A549 (cell line): Measurements from ENCODE around the gene KCNJ14. TPM values are rescaled to one million over a fixed set of nuclear protein-coding genes. Genes with fewer than 3 reads are reported as not detected.
A peak's percentile ranks its signal among the peaks of the same experiment; 100 is the strongest.

Experiments used
- ATAC-seq, 2 experiments: fragments of 200-7000 bp in 1 of 2; fragments of >200 bp in 1 of 2; cut with Nextera tagmentation in 1 of 2; cut with Tn5 transposase in 1 of 2; 3 replicates each; pipeline versions ENCODE4 v1.8.0 to v1.9.1; 2018 to 2020; ENCODE audit warnings: mild to moderate bottlenecking in 1 of 2, moderate library complexity in 1 of 2
- CTCF ChIA-PET: fragments of 300-600 bp; sonication (Branson Sonifier 250); formaldehyde crosslinking; extraction: SDS; loops from one replicate; lab custom pipeline; 2021; ENCODE audit warnings: antibody characterized with exemption, inconsistent platforms; lab: Yijun Ruan, JAX
- POLR2A ChIA-PET: fragments of 350-600 bp; formaldehyde crosslinking; extraction: SDS; loops from one replicate; lab custom pipeline; 2021; ENCODE audit warnings: antibody characterized with exemption, inconsistent platforms; lab: Yijun Ruan, JAX
- DNase-seq, 2 experiments: peaks; one replicate each; pipeline versions ENCODE4 v3.0.0 to v3.0.0-alpha.2; 2011 to 2016; ENCODE audit warnings: low read depth in 1 of 2, low spot score in 1 of 2
- FAIRE-seq: peaks from 2 replicates; lab custom pipeline; 2011; peaks lifted over from hg19 to GRCh38; lab: Jason Lieb, UNC
- H3K27ac ChIP-seq, 2 experiments: fragments of >200 bp; sonication (Bioruptor Twin); formaldehyde crosslinking; 3 replicates each; pipeline ENCODE4 v1.5.1; 2016 to 2017
- H3K4me1 ChIP-seq: fragments of >200 bp; sonication (Bioruptor Twin); formaldehyde crosslinking; 3 replicates; pipeline ENCODE4 v1.6.1; 2016
- H3K4me2 ChIP-seq: fragments of >200 bp; sonication (Bioruptor Twin); formaldehyde crosslinking; 3 replicates; pipeline ENCODE4 v1.6.1; 2016
- H3K4me3 ChIP-seq: fragments of >200 bp; sonication (Bioruptor Twin); formaldehyde crosslinking; 3 replicates; pipeline ENCODE4 v1.5.1; 2016
- H3K9me3 ChIP-seq: fragments of >200 bp; sonication (Bioruptor Twin); formaldehyde crosslinking; 3 replicates; pipeline ENCODE4 v1.6.1; 2016
- ATOH8 ChIP-seq: fragments of 250-450 bp; sonication (Bioruptor Pico); IDR thresholded peaks from 2 replicates; pipeline ENCODE4 v1.5.0; 2020; ENCODE audit warnings: low read depth, mild to moderate bottlenecking, moderate library complexity
- CBX2 ChIP-seq: fragments of 200-600 bp; sonication (generic); IDR thresholded peaks from 2 replicates; pipeline ENCODE4 v1.6.1; 2016; ENCODE audit warnings: low read depth, mild to moderate bottlenecking, borderline replicate concordance
- CHD4 ChIP-seq: fragments of 200-600 bp; sonication (generic); IDR thresholded peaks from 2 replicates; pipeline ENCODE4 v1.6.1; 2016; ENCODE audit warnings: antibody characterized with exemption, mild to moderate bottlenecking, borderline replicate concordance
- EHF ChIP-seq: fragments of 250-450 bp; sonication (Bioruptor Pico); IDR thresholded peaks from 2 replicates; pipeline ENCODE4 v1.5.0; 2020; ENCODE audit warnings: mild to moderate bottlenecking
- ESRRA ChIP-seq: fragments of 150-350 bp; IDR thresholded peaks from 2 replicates; pipeline ENCODE4 v1.6.1; 2014; ENCODE audit warnings: mild to moderate bottlenecking, low read length, borderline replicate concordance
- HDAC2 ChIP-seq: fragments of 200-600 bp; sonication (generic); IDR thresholded peaks from 2 replicates; pipeline ENCODE4 v1.6.1; 2016
- HEYL ChIP-seq: fragments of 250-450 bp; sonication (Bioruptor Pico); IDR thresholded peaks from 2 replicates; pipeline ENCODE4 v1.8.0; 2021; ENCODE audit warnings: mild to moderate bottlenecking, moderate library complexity
- HMGXB4 ChIP-seq: fragments of 250-450 bp; sonication (Bioruptor Pico); IDR thresholded peaks from 2 replicates; pipeline ENCODE4 v1.5.0; 2021; ENCODE audit warnings: mild to moderate bottlenecking, moderate library complexity, borderline replicate concordance
- HOXB13 ChIP-seq: fragments of 250-450 bp; sonication (Bioruptor Pico); IDR thresholded peaks from 2 replicates; pipeline ENCODE4 v1.5.0; 2020; ENCODE audit warnings: low read depth, mild to moderate bottlenecking, moderate library complexity
- JUNB ChIP-seq: fragments of >200 bp; sonication (Bioruptor Twin); formaldehyde crosslinking; IDR thresholded peaks from 2 replicates; pipeline ENCODE4 v1.6.1; 2016
- MAFK ChIP-seq: fragments of 450-650 bp; IDR thresholded peaks from 2 replicates; pipeline ENCODE4 v1.6.1; 2014; ENCODE audit not compliant: partially characterized antibody
- MAX ChIP-seq: IDR thresholded peaks from 2 replicates; pipeline ENCODE4 v1.6.1; 2012
- NPAS2 ChIP-seq: fragments of 250-450 bp; sonication (Bioruptor Pico); IDR thresholded peaks from 2 replicates; pipeline ENCODE4 v1.8.0; 2022; ENCODE audit warnings: mild to moderate bottlenecking, moderate library complexity, borderline replicate concordance
- NR3C1 ChIP-seq: fragments of >200 bp; sonication (Bioruptor Twin); formaldehyde crosslinking; IDR thresholded peaks from 3 replicates; pipeline ENCODE4 v1.6.1; 2017
- POLR2AphosphoS2 ChIP-seq: conservative IDR thresholded peaks from 2 replicates; pipeline ENCODE4 v1.6.1; 2012; ENCODE audit warnings: low read length, improper control_type of control experiment, inconsistent platforms
- RARB ChIP-seq: fragments of 250-450 bp; sonication (Bioruptor Pico); IDR thresholded peaks from 2 replicates; pipeline ENCODE4 v1.8.0; 2021; ENCODE audit warnings: mild to moderate bottlenecking, moderate library complexity
- RNF2 ChIP-seq: fragments of 200-600 bp; sonication (generic); IDR thresholded peaks from 2 replicates; pipeline ENCODE4 v1.6.1; 2016; ENCODE audit warnings: low read depth, mild to moderate bottlenecking, antibody characterized with exemption, moderate library complexity, borderline replicate concordance
- SMC3 ChIP-seq: fragments of >200 bp; sonication (Bioruptor Twin); formaldehyde crosslinking; IDR thresholded peaks from 3 replicates; pipeline ENCODE4 v1.6.1; 2018; ENCODE audit warnings: inconsistent platforms
- TFCP2L1 ChIP-seq: fragments of 250-450 bp; sonication (Bioruptor Pico); IDR thresholded peaks from 2 replicates; pipeline ENCODE4 v1.5.0; 2021; ENCODE audit warnings: mild to moderate bottlenecking
- USF2 ChIP-seq: fragments of 450-650 bp; IDR thresholded peaks from 2 replicates; pipeline ENCODE4 v1.6.1; 2014; ENCODE audit warnings: antibody characterized with exemption
- WGBS: methylation state at CpG from one replicate; pipeline ENCODE4 v1.1.6; 2017; ENCODE audit errors: missing lambda C conversion rate; 5-methylcytosine and 5-hydroxymethylcytosine counted together
- polyA plus RNA-seq, 4 experiments: library from polyadenylated mRNA; depleted of rRNA in 3 of 4; stranded (reverse); fragments of >200 nt; fragmentation: RNase III in 1 of 4; extraction: RNeasy Plus Mini Kit Qiagen cat#74134 plus additional on column Dnase treatment in 1 of 4; gene quantifications; 2 replicates in 3 of 4; 3 replicates in 1 of 4; pipeline ENCODE4 v1.2.3, GENCODE V29; 2011 to 2017

The KCNJ14 gene
- polyA plus RNA-seq, 2 of the 4 experiments (the other 2 are of a cell fraction) = 1.3 to 1.9 TPM

GRCh38 chr19:48484247-48484893 lies 29.0 kb downstream of the KCNJ14 start:
- Histone ChIP-seq H3K27ac (peak overlapping the region; percentile 14 to 18; a peak in 2 of 6 replicates), H3K4me2 (no peak overlapping the region), H3K4me3 (no peak overlapping the region), H3K9me3 (no peaks in the 10 kb centered on the region), H3K4me1 (peaks cover 55% of the 10 kb centered on the region)
- no peak for ATAC-seq
- FAIRE-seq = no peak
- TF ChIP-seq POLR2AphosphoS2 (peak; percentile 33), CHD4 (no peak), ESRRA (no peak)
- ChIA-PET POLR2A (no interaction called here), CTCF (no interaction called here)
- no peak for DNase-seq
- WGBS = 87% methylated on average over 16 of the region's 16 CpGs

GRCh38 chr19:48484931-48485612 lies 29.7 kb downstream of the KCNJ14 start:
- ATAC-seq (no peak), DNase-seq (no peak), FAIRE-seq (no peak)
- no peaks in the 10 kb centered on the region for H3K9me3 ChIP-seq
- H3K4me1 ChIP-seq = peaks cover 62% of the 10 kb centered on the region
- H3K4me3 ChIP-seq = no peak overlapping the region
- no peak overlapping the region for H3K4me2 ChIP-seq
- WGBS = 92% methylated on average over 34 of the region's 37 CpGs
- POLR2A ChIA-PET = no interaction called here
- CTCF ChIA-PET = no interaction called here
- TF ChIP-seq HEYL (CRISPR knock-in tag) = no peak
- no peak for TF ChIP-seq TFCP2L1 (CRISPR knock-in tag)
- TF ChIP-seq ATOH8 = no peak
- no peak for TF ChIP-seq NPAS2 (CRISPR knock-in tag)
- TF ChIP-seq EHF (CRISPR knock-in tag) = no peak
- TF ChIP-seq MAX = no peak
- no peak for TF ChIP-seq HDAC2
- no peak for TF ChIP-seq SMC3
- TF ChIP-seq USF2 = no peak
- no peak for TF ChIP-seq RARB (CRISPR knock-in tag)
- TF ChIP-seq MAFK = no peak
- TF ChIP-seq RNF2 = no peak
- TF ChIP-seq NR3C1 = no peak
- TF ChIP-seq CBX2 = no peak
- TF ChIP-seq HMGXB4 (CRISPR knock-in tag) = no peak
- TF ChIP-seq JUNB = no peak
- no peak for TF ChIP-seq HOXB13
- peak overlapping the region; percentile 55 to 94; a peak in 4 of 6 replicates for H3K27ac ChIP-seq
